Tibial artery (tissue), 4 donors: Measurements from ENCODE around the gene PASK.

Experiments used
- DNase-seq, 2 donors: peaks; one replicate each; pipeline ENCODE4 v3.0.0-alpha.2; 2019
- H3K27ac ChIP-seq, 2 donors: fragments of 200-600 bp; sonication (generic) in 1 of 2; 1 replicate in 1 of 2; 2 replicates in 1 of 2; pipeline ENCODE4 v1.5.1; 2018 to 2019; ENCODE audit warnings: mild to moderate bottlenecking in 1 of 2
- H3K27me3 ChIP-seq, 2 donors: fragments of 200-600 bp; sonication (generic) in 1 of 2; one replicate each; pipeline versions ENCODE4 v1.5.1 to v1.6.0; 2016 to 2019
- H3K36me3 ChIP-seq, 3 donors: fragments of 200-600 bp; sonication (generic) in 2 of 3; one replicate each; pipeline ENCODE4 v1.5.1; 2016 to 2019; ENCODE audit warnings: mild to moderate bottlenecking in 2 of 3
- H3K4me1 ChIP-seq, 4 donors: fragments of 200-600 bp; sonication (generic) in 2 of 4; 1 replicate in 3 of 4; 2 replicates in 1 of 4; pipeline ENCODE4 v1.5.1; 2016 to 2019
- H3K4me3 ChIP-seq, 2 donors: fragments of 200-600 bp; sonication (generic) in 1 of 2; 1 replicate in 1 of 2; 2 replicates in 1 of 2; pipeline ENCODE4 v1.5.1; 2018 to 2019; ENCODE audit warnings: mild to moderate bottlenecking in 2 of 2
- H3K9me3 ChIP-seq, 3 donors: fragments of 200-600 bp; sonication (generic) in 1 of 3; one replicate each; pipeline ENCODE4 v1.5.1; 2016 to 2019
- CTCF ChIP-seq, 2 experiments: fragments of 200-600 bp in 1 of 2; fragments of 450-650 bp in 1 of 2; IDR thresholded peaks; one replicate each; pipeline ENCODE4 v1.5.1; 2017 to 2019; ENCODE audit warnings: antibody characterized with exemption in 2 of 2, mild to moderate bottlenecking in 1 of 2, moderate library complexity in 1 of 2
- intact Hi-C: fragments of 100-400 bp; cut with DNase I; formaldehyde crosslinking; loops from one replicate; pipeline ENCODE4 v1.15.0; 2023; ENCODE audit warnings: low total_unique reads

Gene PASK

DNA sequence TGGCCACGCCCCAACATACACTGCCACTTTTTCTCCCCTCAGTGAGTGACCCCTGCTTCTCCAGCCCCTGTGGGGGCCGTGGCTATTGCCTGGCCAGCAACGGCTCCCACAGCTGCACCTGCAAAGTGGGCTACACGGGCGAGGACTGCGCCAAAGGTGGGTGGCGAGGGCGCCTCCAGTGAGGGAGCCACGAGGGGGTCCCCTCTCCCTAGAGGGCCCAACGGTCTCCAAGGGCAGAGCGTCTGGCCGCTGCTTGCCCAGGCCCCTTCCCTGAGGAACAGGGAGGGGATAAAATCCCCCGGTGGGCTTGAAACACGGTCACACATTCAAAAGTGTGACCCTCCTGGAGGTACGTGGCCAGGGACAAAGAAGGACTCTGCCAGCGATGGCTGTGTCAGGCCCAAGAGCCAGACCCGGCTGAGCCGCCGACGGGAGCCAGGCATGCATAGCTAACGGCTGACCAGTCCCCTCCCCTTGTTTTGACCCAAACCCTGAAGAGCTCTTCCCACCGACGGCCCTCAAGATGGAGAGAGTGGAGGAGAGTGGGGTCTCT lies 84.4 kb downstream of the PASK start:
- H3K4me1 ChIP-seq, result peaks cover 0 to 21% (median 5%) of the 10 kb centered on the region in 4 donors
- TF ChIP-seq CTCF (IDR thresholded peaks at IDR 0.05), result no peak
- peaks cover 4 to 56% (median 48%) of the 10 kb centered on the region in 3 donors for H3K36me3 ChIP-seq
- H3K4me3 ChIP-seq, result no peak overlapping the region
- no peak overlapping the region for H3K27ac ChIP-seq
- no peak for DNase-seq
- H3K9me3 ChIP-seq, result no peaks in the 10 kb centered on the region
- H3K27me3 ChIP-seq, result peaks cover 0 to 29% of the 10 kb centered on the region in 2 donors
- intact Hi-C loops, result no loop called here

- intact Hi-C loops, result no loop called here
- no peak overlapping the region for H3K4me3 ChIP-seq
- peaks cover 4 to 49% (median 41%) of the 10 kb centered on the region in 3 donors for H3K36me3 ChIP-seq
- DNase-seq, result no peak
- no peak for TF ChIP-seq CTCF (IDR thresholded peaks at IDR 0.05)
- H3K27me3 ChIP-seq, result peaks cover 0 to 29% of the 10 kb centered on the region in 2 donors
- H3K4me1 ChIP-seq, result peaks cover 0 to 21% (median 5%) of the 10 kb centered on the region in 4 donors
- H3K27ac ChIP-seq, result no peak overlapping the region
- no peaks in the 10 kb centered on the region for H3K9me3 ChIP-seq
Measured at GRCh38 chr2:241064008-241064801, 85.1 kb downstream of the PASK start.

GRCh38 chr2:241063587-241063986 lies 85.7 kb downstream of the PASK start:
- DNase-seq, result no peak
- H3K9me3 ChIP-seq, result no peaks in the 10 kb centered on the region

DNA sequence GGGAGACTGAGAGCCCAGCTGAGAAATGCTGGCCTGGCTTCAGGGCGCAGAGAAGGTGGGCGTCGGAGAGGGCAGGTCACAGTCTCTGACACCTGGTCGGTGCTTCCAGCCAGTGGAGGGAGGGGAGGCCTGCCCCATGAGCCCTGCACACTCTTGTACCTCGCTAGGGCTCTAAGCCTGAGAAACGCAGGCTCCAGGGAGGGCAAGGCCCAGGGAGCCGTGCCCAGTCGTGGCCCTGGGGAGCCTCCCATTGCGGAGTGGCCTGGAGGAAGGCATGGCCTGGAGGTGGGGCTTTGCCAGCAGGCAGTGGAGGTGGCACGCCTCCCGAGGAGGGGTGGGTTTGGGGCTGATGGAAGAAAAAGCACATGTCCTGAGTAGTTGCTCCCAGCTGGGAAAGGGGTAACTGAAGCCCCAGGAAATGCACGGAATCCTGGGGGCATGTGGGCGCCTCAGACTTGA lies 86.2 kb downstream of the PASK start:
- no peak for DNase-seq
- peaks cover 0 to 38% (median 30%) of the 10 kb centered on the region in 3 donors for H3K36me3 ChIP-seq
- intact Hi-C loops, result no loop called here
- peaks cover 0 to 29% of the 10 kb centered on the region in 2 donors for H3K27me3 ChIP-seq
- no peak for TF ChIP-seq CTCF (IDR thresholded peaks at IDR 0.05)
- no peaks in the 10 kb centered on the region for H3K9me3 ChIP-seq
- H3K4me1 ChIP-seq, result peaks cover 0 to 21% (median 5%) of the 10 kb centered on the region in 4 donors
- no peak overlapping the region for H3K27ac ChIP-seq
- H3K4me3 ChIP-seq, result no peak overlapping the region

More at GRCh38 chr2:241063587-241063986, 85.7 kb downstream of the PASK start:
- intact Hi-C loops, result no loop called here
- TF ChIP-seq CTCF (IDR thresholded peaks at IDR 0.05), result no peak
- Histone ChIP-seq H3K27ac (no peak overlapping the region), H3K4me3 (no peak overlapping the region), H3K27me3 (peaks cover 0 to 29% of the 10 kb centered on the region in 2 donors), H3K4me1 (peaks cover 0 to 21% (median 5%) of the 10 kb centered on the region in 4 donors), H3K36me3 (peaks cover 0 to 43% (median 35%) of the 10 kb centered on the region in 3 donors)

- TF ChIP-seq CTCF (IDR thresholded peaks at IDR 0.05), result no peak
- no peaks in the 10 kb centered on the region for H3K9me3 ChIP-seq
- H3K4me3 ChIP-seq, result no peak overlapping the region
- H3K36me3 ChIP-seq, result peaks cover 0 to 33% (median 26%) of the 10 kb centered on the region in 3 donors
- peaks cover 0 to 29% of the 10 kb centered on the region in 2 donors for H3K27me3 ChIP-seq
- no peak overlapping the region for H3K27ac ChIP-seq
- intact Hi-C loops, result no loop called here
- no peak for DNase-seq
- peaks cover 0 to 21% (median 5%) of the 10 kb centered on the region in 4 donors for H3K4me1 ChIP-seq
Measured at GRCh38 chr2:241062389-241063092, 86.7 kb downstream of the PASK start.
